ENCODE results near the gene NFATC2.

DNA sequence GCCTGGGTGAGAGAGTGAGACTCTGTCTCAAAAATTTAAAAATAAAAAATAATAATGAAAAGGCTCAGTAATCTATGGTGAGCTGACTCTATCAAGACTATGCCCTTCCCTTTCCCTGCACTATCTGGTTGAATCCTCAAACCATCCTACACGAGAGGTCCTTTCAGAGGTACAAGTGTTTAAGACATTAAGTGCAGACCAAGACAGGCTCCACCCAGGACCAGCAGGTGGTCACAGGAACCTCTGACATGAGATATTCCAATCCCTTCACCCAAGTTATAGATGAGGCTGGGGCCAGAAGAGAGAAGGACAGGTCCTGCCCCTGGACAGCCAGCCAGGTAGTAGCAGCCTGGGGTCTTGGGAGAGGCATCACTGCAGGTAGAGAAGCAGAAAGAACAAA lies 182.6 kb downstream of the NFATC2 start:
- TF ChIP-seq CTCF (IDR thresholded peaks at IDR 0.05; ENCODE audit: poor library complexity) (no peak), EZH2 (IDR thresholded peaks at IDR 0.05; ENCODE audit: borderline replicate concordance) (no peak)
